Effector memory CD4-positive, alpha-beta T cell (primary cell): ENCODE results near the gene BLM.

ENCODE experiments used
- DNase-seq, 3 donors: peaks; one replicate each; pipeline ENCODE4 v3.0.0-alpha.2; 2020
- H3K27ac ChIP-seq: 2 replicates; pipeline ENCODE4 v1.7.0; 2013; ENCODE audit warnings: mild to moderate bottlenecking, low read length, moderate library complexity; ENCODE audit not compliant: insufficient read depth, poor library complexity, severe bottlenecking
- H3K27me3 ChIP-seq: replicated peaks from 2 replicates; pipeline ENCODE4 v1.7.0; 2013; ENCODE audit warnings: mild to moderate bottlenecking, low read length; ENCODE audit not compliant: insufficient read depth, control insufficient read depth, poor library complexity, severe bottlenecking
- H3K36me3 ChIP-seq: 2 replicates; pipeline ENCODE4 v1.7.0; 2013; ENCODE audit warnings: mild to moderate bottlenecking, low read length, moderate library complexity; ENCODE audit not compliant: control insufficient read depth, insufficient read depth
- H3K4me1 ChIP-seq: 2 replicates; pipeline ENCODE4 v1.7.0; 2013; ENCODE audit warnings: low read length, mild to moderate bottlenecking; ENCODE audit not compliant: control insufficient read depth, insufficient read depth, poor library complexity, severe bottlenecking
- H3K4me3 ChIP-seq: 2 replicates; pipeline ENCODE4 v1.7.0; 2013; ENCODE audit warnings: low read length, low read depth, mild to moderate bottlenecking; ENCODE audit not compliant: insufficient read depth, poor library complexity, severe bottlenecking
- H3K9me3 ChIP-seq: 2 replicates; pipeline ENCODE4 v1.7.0; 2013; ENCODE audit warnings: mild to moderate bottlenecking, low read length, moderate library complexity; ENCODE audit not compliant: control insufficient read depth

The BLM gene

GRCh38 chr15:90801803-90802202 lies 84.7 kb downstream of the BLM start:
- H3K27me3 ChIP-seq = no peaks in the 10 kb centered on the region
- DNase-seq = no peak
- H3K4me1 ChIP-seq = no peaks in the 10 kb centered on the region
- H3K4me3 ChIP-seq = no peak overlapping the region
- H3K27ac ChIP-seq = no peak overlapping the region
- H3K9me3 ChIP-seq = no peaks in the 10 kb centered on the region
- H3K36me3 ChIP-seq = no peaks in the 10 kb centered on the region

DNA sequence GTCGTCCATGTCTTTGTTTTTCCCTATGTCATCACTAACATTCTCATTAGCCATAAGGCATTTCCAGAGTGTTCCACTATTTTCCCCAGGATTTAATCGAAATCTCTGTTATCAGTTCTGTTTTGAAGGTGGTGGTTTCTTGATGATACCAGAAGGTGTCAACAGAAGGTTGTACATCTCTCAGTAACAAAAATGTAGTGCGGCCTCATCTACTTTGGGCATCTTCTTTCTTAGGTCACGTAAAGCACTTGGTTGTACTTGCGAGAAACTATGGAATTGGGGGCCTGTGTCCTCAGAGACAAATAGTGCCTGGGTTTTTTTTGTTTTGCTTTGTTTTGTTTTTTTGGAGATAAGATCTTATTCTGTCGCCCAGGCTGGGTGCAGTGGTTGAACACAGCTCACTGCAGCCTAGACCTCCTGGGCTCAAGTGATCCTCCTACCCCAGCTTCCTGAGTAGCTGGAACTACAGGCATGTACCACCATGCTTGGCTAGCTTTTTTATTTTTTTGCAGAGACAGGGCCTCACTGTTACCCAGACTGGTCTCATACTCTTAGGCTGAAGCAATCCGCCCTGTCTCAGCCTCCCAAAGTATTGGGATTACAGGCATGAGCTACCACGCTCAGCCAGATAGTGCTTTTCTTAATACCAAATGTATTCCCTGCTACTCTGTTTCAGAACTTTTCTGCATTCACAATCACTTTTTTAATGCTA lies 90.1 kb downstream of the BLM start:
- H3K4me3 ChIP-seq = no peak overlapping the region
- H3K36me3 ChIP-seq = no peaks in the 10 kb centered on the region
- H3K27ac ChIP-seq = no peak overlapping the region
- H3K27me3 ChIP-seq = no peaks in the 10 kb centered on the region
- H3K9me3 ChIP-seq = no peaks in the 10 kb centered on the region
- H3K4me1 ChIP-seq = peaks cover 4% of the 10 kb centered on the region
- DNase-seq = no peak

GRCh38 chr15:90807786-90808086 lies 90.6 kb downstream of the BLM start:
- no peaks in the 10 kb centered on the region for H3K9me3 ChIP-seq
- H3K4me3 ChIP-seq = no peak overlapping the region
- no peaks in the 10 kb centered on the region for H3K36me3 ChIP-seq
- H3K27ac ChIP-seq = no peak overlapping the region
- peaks cover 4% of the 10 kb centered on the region for H3K4me1 ChIP-seq
- DNase-seq = no peak
- H3K27me3 ChIP-seq = no peaks in the 10 kb centered on the region

DNA sequence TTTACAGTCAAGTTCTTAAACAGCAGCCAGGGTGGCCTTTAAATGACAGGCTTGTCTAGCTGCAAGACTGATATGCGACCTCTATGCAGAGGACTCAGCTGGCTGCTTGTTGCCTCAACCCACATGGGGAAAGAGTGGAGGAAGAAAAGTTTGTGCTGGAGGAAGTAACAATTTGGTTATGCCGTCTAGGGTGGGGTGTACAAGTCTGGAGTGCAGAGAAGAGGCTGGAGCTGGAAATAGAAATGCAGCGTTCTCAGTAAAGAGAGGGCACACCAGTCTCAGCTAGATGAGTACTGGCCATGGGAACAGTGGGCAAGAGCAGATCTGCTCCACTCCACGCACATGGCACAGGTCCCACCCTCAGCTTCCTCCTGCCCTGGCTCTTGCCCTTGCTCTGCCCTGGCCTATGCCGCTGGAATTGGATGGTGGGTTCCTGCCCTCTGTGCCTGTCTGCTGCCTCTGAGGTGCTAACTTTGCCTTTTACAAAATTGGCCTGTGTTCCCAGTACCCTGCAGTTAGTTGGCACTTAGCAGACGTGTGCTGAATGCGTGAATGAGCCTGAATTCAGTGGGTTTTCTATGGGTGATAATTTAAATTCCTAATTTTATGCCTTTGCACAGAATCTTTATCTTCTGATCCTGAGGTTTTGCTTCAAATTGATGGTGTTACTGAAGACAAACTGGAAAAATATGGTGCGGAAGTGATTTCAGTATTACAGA lies 91.5 kb downstream of the BLM start:
- Histone ChIP-seq H3K9me3 (no peaks in the 10 kb centered on the region), H3K4me1 (peaks cover 5% of the 10 kb centered on the region), H3K36me3 (no peaks in the 10 kb centered on the region), H3K4me3 (no peak overlapping the region), H3K27ac (no peak overlapping the region), H3K27me3 (no peaks in the 10 kb centered on the region)
- no peak for DNase-seq

DNA sequence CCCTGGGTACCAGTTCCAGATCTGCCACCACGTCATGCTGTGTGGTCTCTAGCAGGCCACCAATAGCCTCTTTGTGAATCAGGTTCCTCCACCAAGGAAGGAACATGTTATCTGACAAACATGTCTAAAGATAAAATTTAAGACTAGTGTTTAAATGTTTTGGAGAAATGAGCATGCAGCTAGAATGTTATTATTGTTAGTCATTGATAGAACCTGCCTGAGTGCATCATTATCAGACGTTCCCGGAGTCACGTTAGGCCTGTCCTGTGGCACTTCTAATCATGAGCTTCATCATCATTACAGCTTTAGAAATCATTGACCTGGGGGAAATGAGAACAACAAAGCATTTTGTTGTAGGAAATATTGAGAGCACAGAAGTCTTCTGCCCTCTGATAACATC lies 92.4 kb downstream of the BLM start:
- DNase-seq = no peak
- H3K27ac ChIP-seq = no peak overlapping the region
- H3K36me3 ChIP-seq = no peaks in the 10 kb centered on the region
- no peak overlapping the region for H3K4me3 ChIP-seq
- peaks cover 14% of the 10 kb centered on the region for H3K4me1 ChIP-seq
- no peaks in the 10 kb centered on the region for H3K27me3 ChIP-seq
- no peaks in the 10 kb centered on the region for H3K9me3 ChIP-seq

DNA sequence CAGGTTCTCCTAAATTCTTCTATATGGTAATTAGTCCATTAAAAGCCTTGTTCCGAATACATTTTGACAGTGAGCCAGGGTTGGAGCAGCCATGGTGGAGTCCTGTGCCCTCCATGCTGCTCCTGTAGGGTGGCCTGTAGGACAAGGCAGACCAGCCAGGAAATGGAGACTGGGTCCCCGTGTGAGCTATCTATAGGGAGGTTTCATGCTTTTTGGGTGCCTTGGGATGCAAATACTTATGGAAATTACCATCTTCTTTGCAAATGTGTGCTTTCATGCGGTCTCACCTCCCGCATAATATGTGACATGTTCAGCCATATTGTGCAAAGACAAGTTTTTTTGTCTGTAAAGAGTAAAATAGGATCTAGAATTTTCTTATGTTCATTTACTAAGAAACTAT lies 93.2 kb downstream of the BLM start:
- Histone ChIP-seq H3K27me3 (no peaks in the 10 kb centered on the region), H3K4me3 (no peak overlapping the region), H3K27ac (no peak overlapping the region), H3K36me3 (no peaks in the 10 kb centered on the region), H3K9me3 (no peaks in the 10 kb centered on the region), H3K4me1 (peaks cover 17% of the 10 kb centered on the region)
- no peak for DNase-seq

GRCh38 chr15:90812171-90812957 lies 95.2 kb downstream of the BLM start:
- Histone ChIP-seq H3K4me3 (no peak overlapping the region), H3K36me3 (no peaks in the 10 kb centered on the region), H3K27me3 (no peaks in the 10 kb centered on the region), H3K4me1 (peaks cover 14% of the 10 kb centered on the region), H3K27ac (no peak overlapping the region), H3K9me3 (no peaks in the 10 kb centered on the region)
- no peak for DNase-seq

GRCh38 chr15:90812958-90813265 lies 95.8 kb downstream of the BLM start:
- H3K27me3 ChIP-seq = no peaks in the 10 kb centered on the region
- DNase-seq = no peak
- no peak overlapping the region for H3K4me3 ChIP-seq
- no peak overlapping the region for H3K27ac ChIP-seq
- peaks cover 13% of the 10 kb centered on the region for H3K4me1 ChIP-seq
- no peaks in the 10 kb centered on the region for H3K9me3 ChIP-seq
- no peaks in the 10 kb centered on the region for H3K36me3 ChIP-seq

GRCh38 chr15:90813796-90814190 lies 96.6 kb downstream of the BLM start:
- H3K36me3 ChIP-seq = no peaks in the 10 kb centered on the region
- peaks cover 13% of the 10 kb centered on the region for H3K4me1 ChIP-seq
- no peak overlapping the region for H3K4me3 ChIP-seq
- H3K27ac ChIP-seq = no peak overlapping the region
- DNase-seq = no peak
- H3K9me3 ChIP-seq = no peaks in the 10 kb centered on the region
- H3K27me3 ChIP-seq = no peaks in the 10 kb centered on the region

- Histone ChIP-seq H3K27me3 (no peaks in the 10 kb centered on the region), H3K4me1 (peaks cover 13% of the 10 kb centered on the region), H3K9me3 (no peaks in the 10 kb centered on the region), H3K4me3 (no peak overlapping the region), H3K36me3 (no peaks in the 10 kb centered on the region), H3K27ac (no peak overlapping the region)
- no peak for DNase-seq
Measured at GRCh38 chr15:90814191-90814821, 97.2 kb downstream of the BLM start.
